B cell (primary cell): ENCODE results near the gene BRSK2.

ENCODE experiments used
- CTCF ChIP-seq: fragments of 200-600 bp; IDR thresholded peaks from one replicate; pipeline ENCODE4 v1.8.0; 2022; ENCODE audit warnings: antibody characterized with exemption, mild to moderate bottlenecking
- EZH2 ChIP-seq: IDR thresholded peaks from 2 replicates; pipeline ENCODE4 v1.6.1; 2012; ENCODE audit warnings: borderline replicate concordance, low read depth, mild to moderate bottlenecking, moderate library complexity, low read length; ENCODE audit not compliant: insufficient read depth, poor library complexity, severe bottlenecking

GRCh38 chr11:1501421-1502167 is 111.9 kb downstream of the BRSK2 start:
- TF ChIP-seq CTCF (no peak), EZH2 (no peak)
